Measurements from ENCODE around the gene URM1. TPM values are rescaled to one million over a fixed set of nuclear protein-coding genes. Genes with fewer than 3 reads are reported as not detected.

The URM1 gene
- total RNA-seq, 1 donor from 2014 or later, result 56.1 TPM

DNA sequence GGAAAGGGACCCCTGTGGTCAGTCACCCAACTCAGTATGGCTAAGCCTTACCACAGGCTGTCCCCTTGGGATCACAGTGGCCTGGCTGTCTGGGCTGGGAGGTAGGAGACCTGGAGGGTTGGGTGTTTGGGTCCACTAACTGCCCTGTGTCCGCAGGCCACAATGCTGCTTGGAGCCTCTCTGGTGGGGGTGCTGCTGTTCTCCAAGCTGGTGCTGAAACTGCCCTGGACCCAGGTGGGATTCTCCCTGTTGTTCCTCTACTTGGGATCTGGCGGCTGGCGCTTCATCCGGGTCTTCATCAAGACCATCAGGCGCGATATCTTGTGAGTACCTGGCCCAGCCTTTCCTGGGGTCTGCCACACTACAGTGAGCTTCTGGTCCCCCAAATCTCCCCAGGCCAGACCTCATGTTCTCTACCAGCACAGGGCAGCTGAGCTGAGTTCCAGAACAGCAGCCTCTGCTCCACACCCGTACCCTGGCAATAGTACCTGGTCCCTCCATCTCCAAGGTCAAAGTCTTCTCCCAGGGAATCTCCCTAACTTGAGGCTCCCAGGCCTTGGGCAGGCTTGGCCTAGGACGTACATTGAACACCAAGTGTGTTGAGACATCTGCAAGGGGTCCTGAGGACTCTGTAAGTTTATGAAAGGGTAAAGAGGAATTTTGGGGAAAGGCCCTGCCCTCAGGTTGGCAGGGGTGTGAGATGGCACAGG, 28.0 kb upstream of the URM1 start:
- Mint-ChIP-seq H3K4me1 (ENCODE audit: unreplicated experiment) (peaks cover 6% of the 10 kb centered on the region), H3K27ac (no peak overlapping the region), H3K9me3 (no peaks in the 10 kb centered on the region), H3K27me3 (no peaks in the 10 kb centered on the region), H3K4me3 (no peak overlapping the region), H3K36me3 (no peaks in the 10 kb centered on the region)
- TF ChIP-seq, protein P1, sequence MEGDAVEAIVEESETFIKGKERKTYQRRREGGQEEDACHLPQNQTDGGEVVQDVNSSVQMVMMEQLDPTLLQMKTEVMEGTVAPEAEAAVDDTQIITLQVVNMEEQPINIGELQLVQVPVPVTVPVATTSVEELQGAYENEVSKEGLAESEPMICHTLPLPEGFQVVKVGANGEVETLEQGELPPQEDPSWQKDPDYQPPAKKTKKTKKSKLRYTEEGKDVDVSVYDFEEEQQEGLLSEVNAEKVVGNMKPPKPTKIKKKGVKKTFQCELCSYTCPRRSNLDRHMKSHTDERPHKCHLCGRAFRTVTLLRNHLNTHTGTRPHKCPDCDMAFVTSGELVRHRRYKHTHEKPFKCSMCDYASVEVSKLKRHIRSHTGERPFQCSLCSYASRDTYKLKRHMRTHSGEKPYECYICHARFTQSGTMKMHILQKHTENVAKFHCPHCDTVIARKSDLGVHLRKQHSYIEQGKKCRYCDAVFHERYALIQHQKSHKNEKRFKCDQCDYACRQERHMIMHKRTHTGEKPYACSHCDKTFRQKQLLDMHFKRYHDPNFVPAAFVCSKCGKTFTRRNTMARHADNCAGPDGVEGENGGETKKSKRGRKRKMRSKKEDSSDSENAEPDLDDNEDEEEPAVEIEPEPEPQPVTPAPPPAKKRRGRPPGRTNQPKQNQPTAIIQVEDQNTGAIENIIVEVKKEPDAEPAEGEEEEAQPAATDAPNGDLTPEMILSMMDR (conservative IDR thresholded peaks at IDR 0.05), result no peak
- DNase-seq (ENCODE audit: extremely low spot score, unreplicated experiment), result no peak

- Mint-ChIP-seq H3K9me3 (no peaks in the 10 kb centered on the region), H3K4me1 (ENCODE audit: unreplicated experiment) (peaks cover 6% of the 10 kb centered on the region), H3K27me3 (no peaks in the 10 kb centered on the region), H3K36me3 (no peaks in the 10 kb centered on the region), H3K4me3 (no peak overlapping the region), H3K27ac (no peak overlapping the region)
- TF ChIP-seq, protein P1 (conservative IDR thresholded peaks at IDR 0.05), result no peak
- no peak for DNase-seq (ENCODE audit: extremely low spot score, unreplicated experiment)
These were observed 27.3 kb upstream of the URM1 start for GRCh38 chr9:128343855-128344254.

DNA sequence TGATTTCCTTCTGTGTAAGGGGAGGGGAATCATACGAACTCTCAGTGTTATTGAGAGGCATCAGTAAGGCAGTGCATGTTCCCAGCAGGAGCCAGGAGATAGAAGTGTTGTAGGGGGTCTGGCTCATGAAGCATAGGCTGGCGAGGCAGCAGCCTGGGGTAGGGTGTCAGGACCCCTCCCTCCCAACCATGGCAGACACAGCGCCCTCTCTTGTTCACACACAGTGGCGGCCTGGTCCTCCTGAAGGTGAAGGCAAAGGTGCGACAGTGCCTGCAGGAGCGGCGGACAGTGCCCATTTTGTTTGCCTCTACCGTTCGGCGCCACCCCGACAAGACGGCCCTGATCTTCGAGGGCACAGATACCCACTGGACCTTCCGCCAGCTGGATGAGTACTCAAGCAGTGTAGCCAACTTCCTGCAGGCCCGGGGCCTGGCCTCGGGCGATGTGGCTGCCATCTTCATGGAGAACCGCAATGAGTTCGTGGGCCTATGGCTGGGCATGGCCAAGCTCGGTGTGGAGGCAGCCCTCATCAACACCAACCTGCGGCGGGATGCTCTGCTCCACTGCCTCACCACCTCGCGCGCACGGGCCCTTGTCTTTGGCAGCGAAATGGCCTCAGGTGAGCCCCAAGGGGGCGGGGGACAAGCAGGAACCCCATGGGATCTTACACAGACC, 26.1 kb upstream of the URM1 start:
- no peak for DNase-seq (ENCODE audit: extremely low spot score, unreplicated experiment)
- H3K4me1 Mint-ChIP-seq (ENCODE audit: unreplicated experiment), result peaks cover 6% of the 10 kb centered on the region

DNA sequence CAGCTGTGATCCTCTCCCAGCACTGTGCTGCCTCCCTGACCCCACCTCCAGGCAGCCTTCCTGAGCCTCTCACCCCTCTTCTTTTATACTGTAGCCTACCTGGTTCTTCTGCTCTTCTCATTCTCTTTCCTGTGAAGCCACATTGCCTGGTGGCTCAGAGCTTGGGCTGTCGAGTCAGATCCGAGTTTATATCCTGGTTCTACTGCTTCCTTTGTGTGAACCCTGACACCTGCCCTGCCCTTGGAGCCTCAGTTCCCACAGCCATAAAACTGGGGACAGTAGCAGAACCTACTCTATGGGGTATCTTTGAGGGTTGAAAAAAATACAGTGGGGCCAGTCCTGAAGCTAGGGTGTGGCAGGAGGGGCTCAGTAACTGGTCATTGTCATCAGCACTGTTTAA, 22.0 kb upstream of the URM1 start:
- H3K36me3 Mint-ChIP-seq, result peaks cover 4% of the 10 kb centered on the region
- no peaks in the 10 kb centered on the region for H3K9me3 Mint-ChIP-seq
- DNase-seq (ENCODE audit: extremely low spot score, unreplicated experiment), result no peak
- H3K4me3 Mint-ChIP-seq, result no peak overlapping the region
- H3K4me1 Mint-ChIP-seq (ENCODE audit: unreplicated experiment), result no peaks in the 10 kb centered on the region
- TF ChIP-seq, protein P1 (conservative IDR thresholded peaks at IDR 0.05), result no peak
- H3K27me3 Mint-ChIP-seq, result no peaks in the 10 kb centered on the region
- H3K27ac Mint-ChIP-seq, result no peak overlapping the region

More for the DNA sequence above, 26.1 kb upstream of the URM1 start:
- Mint-ChIP-seq H3K9me3 (no peaks in the 10 kb centered on the region), H3K27me3 (no peaks in the 10 kb centered on the region), H3K36me3 (no peaks in the 10 kb centered on the region), H3K4me3 (no peak overlapping the region), H3K27ac (no peak overlapping the region)
- TF ChIP-seq, protein P1 (conservative IDR thresholded peaks at IDR 0.05), result no peak

DNA sequence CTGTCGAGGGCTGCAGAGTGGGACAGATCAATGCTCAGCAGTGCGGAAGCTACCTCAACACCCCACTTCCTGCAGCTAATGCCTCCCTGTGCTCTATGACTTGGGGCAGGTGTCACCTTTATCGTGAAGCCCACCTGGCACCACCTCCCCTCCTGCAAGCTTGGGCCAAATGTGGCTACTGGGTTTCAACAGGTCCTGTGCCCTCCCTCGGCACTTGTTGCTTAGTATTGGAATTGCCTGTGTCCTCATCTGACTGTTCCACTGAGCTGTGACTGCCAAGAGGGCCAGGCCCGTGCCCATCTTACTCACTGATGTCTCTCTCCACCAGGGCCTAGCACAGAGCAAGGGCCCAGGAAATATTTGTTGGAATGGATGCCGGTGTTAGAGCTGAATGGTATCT, 21.4 kb upstream of the URM1 start:
- H3K27me3 Mint-ChIP-seq, result no peaks in the 10 kb centered on the region
- no peak overlapping the region for H3K4me3 Mint-ChIP-seq
- peaks cover 4% of the 10 kb centered on the region for H3K36me3 Mint-ChIP-seq

More for the DNA sequence above, 21.4 kb upstream of the URM1 start:
- Mint-ChIP-seq H3K9me3 (no peaks in the 10 kb centered on the region), H3K27ac (no peak overlapping the region), H3K4me1 (ENCODE audit: unreplicated experiment) (no peaks in the 10 kb centered on the region)
- DNase-seq (ENCODE audit: extremely low spot score, unreplicated experiment), result no peak
- TF ChIP-seq, protein P1 (conservative IDR thresholded peaks at IDR 0.05), result no peak
